Smooth muscle cell (in vitro differentiated cells): ENCODE data around the gene CBY1. TPM values are rescaled to one million over a fixed set of nuclear protein-coding genes. Genes with fewer than 3 reads are reported as not detected.

Source experiments
- DNase-seq: peaks from one replicate; lab custom pipeline; 2025; ENCODE audit not compliant: unreplicated experiment; lab: John Stamatoyannopoulos, UW
- H2AFZ ChIP-seq: fragments of 200-600 bp; sonication (generic); 2 replicates; pipeline ENCODE4 v1.6.0; 2016; ENCODE audit warnings: antibody characterized with exemption, low read depth, mild to moderate bottlenecking
- H3F3A ChIP-seq: fragments of 200-600 bp; sonication (generic); 2 replicates; pipeline ENCODE4 v1.6.0; 2017; ENCODE audit warnings: antibody characterized with exemption, low read depth
- H3K27ac ChIP-seq: fragments of 200-600 bp; sonication (generic); 2 replicates; pipeline ENCODE4 v1.5.1; 2016; ENCODE audit warnings: low read depth, mild to moderate bottlenecking
- H3K27me3 ChIP-seq: fragments of 200-600 bp; sonication (generic); 2 replicates; pipeline ENCODE4 v1.6.1; 2016; ENCODE audit warnings: low read depth, mild to moderate bottlenecking
- H3K36me3 ChIP-seq: fragments of 200-600 bp; sonication (generic); 2 replicates; pipeline ENCODE4 v1.5.1; 2016; ENCODE audit warnings: low read depth
- H3K4me1 ChIP-seq: fragments of 200-600 bp; sonication (generic); 2 replicates; pipeline ENCODE4 v1.5.1; 2016; ENCODE audit warnings: low read depth
- H3K4me2 ChIP-seq: fragments of 200-600 bp; sonication (generic); 2 replicates; pipeline ENCODE4 v1.6.0; 2016; ENCODE audit warnings: mild to moderate bottlenecking
- H3K4me3 ChIP-seq: fragments of 200-600 bp; sonication (generic); 2 replicates; pipeline ENCODE4 v1.5.1; 2016; ENCODE audit warnings: mild to moderate bottlenecking
- H3K79me2 ChIP-seq: fragments of 200-600 bp; sonication (generic); 2 replicates; pipeline ENCODE4 v1.6.0; 2016; ENCODE audit warnings: low read depth, mild to moderate bottlenecking
- H3K9ac ChIP-seq: fragments of 200-600 bp; sonication (generic); 2 replicates; pipeline ENCODE4 v1.6.0; 2016; ENCODE audit warnings: low read depth
- H3K9me3 ChIP-seq: fragments of 200-600 bp; sonication (generic); replicated peaks from 2 replicates; pipeline ENCODE4 v1.5.1; 2016; ENCODE audit warnings: low read depth
- H4K20me1 ChIP-seq: fragments of 200-600 bp; sonication (generic); 2 replicates; pipeline ENCODE4 v1.6.0; 2016; ENCODE audit warnings: low read depth
- WGBS: methylation state at CpG from one replicate; pipeline ENCODE4 v1.1.7; 2016; ENCODE audit warnings: low lambda C conversion rate; 5-methylcytosine and 5-hydroxymethylcytosine counted together
- polyA plus RNA-seq: library from polyadenylated mRNA; unstranded; fragments of >200 nt; fragmentation: Nextera tagmentation; extraction: Ambion mirVana; gene quantifications from 2 replicates; pipeline ENCODE4 v1.2.1, GENCODE V29; 2016
- total RNA-seq: library from RNA; depleted of rRNA; stranded (reverse); fragments of >200 nt; gene quantifications from 2 replicates; pipeline ENCODE4 v1.2.3, GENCODE V29; 2014
- TF ChIP-seq, protein P1 (sequence below): fragments of 200-600 bp; sonication (generic); IDR thresholded peaks from 2 replicates; pipeline ENCODE4 v1.5.1; 2017; ENCODE audit warnings: borderline replicate concordance, mild to moderate bottlenecking, antibody characterized with exemption; ENCODE audit not compliant: insufficient read depth, poor library complexity, severe bottlenecking

Gene CBY1
- total and polyA plus RNA-seq, 2 experiments from 2014 or later, result 12.3 to 52.9 TPM

DNA sequence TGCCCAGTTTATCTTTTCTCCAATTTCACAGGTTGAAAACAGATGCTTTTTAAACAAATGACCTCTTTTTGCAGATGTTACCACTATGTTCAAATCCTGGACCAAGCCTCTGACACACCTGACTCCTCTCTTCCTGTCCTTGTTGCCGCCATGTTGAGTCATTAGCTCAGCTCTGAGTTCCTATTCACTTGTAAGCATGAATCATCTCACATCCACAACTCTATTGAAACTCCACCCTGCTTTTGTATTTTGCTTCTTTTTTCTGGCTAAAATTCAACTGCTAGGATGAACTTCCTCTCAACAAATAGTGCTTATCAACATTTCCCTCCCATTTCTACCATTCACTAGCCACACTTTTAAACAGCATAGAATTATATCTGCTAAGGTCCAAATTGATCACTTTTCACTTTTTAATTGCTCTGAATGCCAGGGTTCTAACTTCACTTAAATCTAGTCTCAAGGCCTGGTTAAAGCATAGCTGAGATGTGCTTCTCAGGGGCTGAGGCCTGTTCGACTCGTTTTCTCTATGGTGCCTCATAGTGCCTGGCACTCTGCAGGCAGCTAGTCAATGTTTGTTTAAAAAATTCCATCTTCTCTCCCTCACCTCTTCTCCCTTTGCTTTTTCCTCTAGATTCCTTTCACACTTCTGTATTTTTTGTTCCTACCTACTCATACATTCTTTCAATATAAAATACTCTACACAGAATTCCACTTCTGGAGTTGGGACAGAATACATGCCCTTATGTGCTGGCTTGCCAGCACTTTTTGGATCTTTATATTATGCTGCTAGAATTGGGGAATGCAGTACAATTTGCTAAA is 40.4 kb downstream of the CBY1 start:
- peak overlapping the region; percentile 94 for H3K27ac ChIP-seq
- no peaks in the 10 kb centered on the region for H3K27me3 ChIP-seq
- peaks cover 32% of the 10 kb centered on the region for H3K4me1 ChIP-seq
- H3K36me3 ChIP-seq, result no peaks in the 10 kb centered on the region
- TF ChIP-seq, protein P1, sequence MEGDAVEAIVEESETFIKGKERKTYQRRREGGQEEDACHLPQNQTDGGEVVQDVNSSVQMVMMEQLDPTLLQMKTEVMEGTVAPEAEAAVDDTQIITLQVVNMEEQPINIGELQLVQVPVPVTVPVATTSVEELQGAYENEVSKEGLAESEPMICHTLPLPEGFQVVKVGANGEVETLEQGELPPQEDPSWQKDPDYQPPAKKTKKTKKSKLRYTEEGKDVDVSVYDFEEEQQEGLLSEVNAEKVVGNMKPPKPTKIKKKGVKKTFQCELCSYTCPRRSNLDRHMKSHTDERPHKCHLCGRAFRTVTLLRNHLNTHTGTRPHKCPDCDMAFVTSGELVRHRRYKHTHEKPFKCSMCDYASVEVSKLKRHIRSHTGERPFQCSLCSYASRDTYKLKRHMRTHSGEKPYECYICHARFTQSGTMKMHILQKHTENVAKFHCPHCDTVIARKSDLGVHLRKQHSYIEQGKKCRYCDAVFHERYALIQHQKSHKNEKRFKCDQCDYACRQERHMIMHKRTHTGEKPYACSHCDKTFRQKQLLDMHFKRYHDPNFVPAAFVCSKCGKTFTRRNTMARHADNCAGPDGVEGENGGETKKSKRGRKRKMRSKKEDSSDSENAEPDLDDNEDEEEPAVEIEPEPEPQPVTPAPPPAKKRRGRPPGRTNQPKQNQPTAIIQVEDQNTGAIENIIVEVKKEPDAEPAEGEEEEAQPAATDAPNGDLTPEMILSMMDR, result no peak
- peak overlapping the region; percentile 88 for H3K4me2 ChIP-seq
- H4K20me1 ChIP-seq, result peaks cover 70% of the 10 kb centered on the region
- peaks cover 84% of the 10 kb centered on the region for H3K79me2 ChIP-seq
- H3K4me3 ChIP-seq, result peak overlapping the region; percentile 96
- H3K9ac ChIP-seq, result no peak overlapping the region
- WGBS, result 66% methylated on average over 3 of the region's 3 CpGs
- H3K9me3 ChIP-seq, result no peaks in the 10 kb centered on the region
- no peak overlapping the region for H2AFZ ChIP-seq
- no peaks in the 10 kb centered on the region for H3F3A ChIP-seq
- DNase-seq, result no peak

DNA sequence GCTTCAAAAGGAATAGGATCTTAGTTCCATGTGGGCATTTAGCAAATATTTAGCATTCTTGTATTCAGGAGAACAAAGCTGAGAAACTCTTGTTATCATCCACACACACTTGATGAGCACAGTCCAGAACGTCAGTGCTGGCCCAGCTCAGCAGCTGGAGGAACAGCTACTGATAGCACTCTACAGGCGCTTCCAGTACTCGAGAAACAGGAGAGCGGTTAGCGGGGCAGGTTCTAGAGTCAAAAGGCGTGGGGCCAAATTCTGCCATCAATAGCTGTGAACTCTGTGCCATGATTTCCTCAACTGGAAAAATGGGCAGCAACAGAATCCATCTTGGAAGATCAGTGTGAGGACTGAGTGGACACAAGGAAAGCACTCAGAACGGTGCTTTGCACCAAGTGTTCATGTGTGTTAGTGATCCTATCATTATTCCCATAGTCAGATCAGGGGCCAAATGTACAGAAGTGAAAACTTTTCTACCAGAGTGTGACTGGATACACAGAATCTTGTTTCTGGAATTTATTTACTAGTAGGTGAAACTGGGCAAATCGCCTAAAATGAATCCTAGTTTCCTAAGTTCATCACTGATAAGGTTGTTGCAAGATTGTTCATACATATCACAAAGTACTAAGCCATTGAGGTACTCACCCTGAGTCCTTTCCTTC is 41.1 kb downstream of the CBY1 start:
- peaks cover 78% of the 10 kb centered on the region for H3K79me2 ChIP-seq
- peak overlapping the region; percentile 88 for H3K4me2 ChIP-seq
- H3K4me3 ChIP-seq, result peak overlapping the region; percentile 96
- H3K9ac ChIP-seq, result no peak overlapping the region
- DNase-seq, result no peak
- no peak overlapping the region for H2AFZ ChIP-seq
- H3K36me3 ChIP-seq, result no peaks in the 10 kb centered on the region
- peaks cover 63% of the 10 kb centered on the region for H4K20me1 ChIP-seq
- TF ChIP-seq, protein P1, result no peak
- peaks cover 32% of the 10 kb centered on the region for H3K4me1 ChIP-seq
- 77% methylated on average over 8 of the region's 8 CpGs for WGBS
- H3K27ac ChIP-seq, result peak overlapping the region; percentile 94
- H3K9me3 ChIP-seq, result no peaks in the 10 kb centered on the region
- H3F3A ChIP-seq, result no peaks in the 10 kb centered on the region
- H3K27me3 ChIP-seq, result no peaks in the 10 kb centered on the region

DNA sequence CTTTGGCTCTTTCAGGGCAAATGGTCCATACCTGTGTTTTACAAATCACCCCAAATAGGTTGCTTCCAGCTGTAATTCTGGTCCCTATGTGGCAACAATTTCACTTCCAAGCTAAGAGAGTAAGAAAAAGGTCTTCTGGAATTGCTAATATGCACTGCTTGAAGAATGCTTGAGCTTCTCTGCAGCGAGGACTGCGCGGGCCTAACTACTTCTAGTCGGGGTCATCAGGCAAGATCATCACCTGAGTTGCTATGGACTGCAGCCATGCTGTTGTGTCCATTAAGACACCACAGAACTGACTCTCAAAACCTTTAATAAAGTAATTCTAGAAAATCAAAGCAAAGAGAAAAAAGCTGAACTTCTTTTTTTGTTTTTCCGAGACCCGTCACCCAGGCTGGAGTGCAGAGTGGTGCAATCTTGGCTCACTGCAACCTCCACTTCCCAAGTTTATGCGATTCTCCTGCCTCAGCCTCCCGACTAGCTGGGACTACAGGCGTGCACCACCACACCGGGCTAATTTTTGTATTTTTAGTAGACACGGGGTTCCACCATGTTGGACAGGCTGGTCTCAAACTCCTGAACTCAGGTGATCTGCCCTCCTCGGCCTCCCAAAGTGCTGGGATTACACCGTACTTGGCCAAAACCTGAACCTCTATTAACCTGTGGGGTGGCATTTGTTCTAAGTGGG is 42.1 kb downstream of the CBY1 start:
- 97% methylated on average over 13 of the region's 13 CpGs for WGBS
- Histone ChIP-seq H3K9ac (no peak overlapping the region), H3F3A (no peaks in the 10 kb centered on the region), H3K4me1 (peaks cover 32% of the 10 kb centered on the region), H3K79me2 (peaks cover 69% of the 10 kb centered on the region), H4K20me1 (peaks cover 56% of the 10 kb centered on the region), H3K27ac (peak overlapping the region; percentile 94), H2AFZ (no peak overlapping the region), H3K9me3 (no peaks in the 10 kb centered on the region), H3K4me3 (peak overlapping the region; percentile 96), H3K27me3 (no peaks in the 10 kb centered on the region), H3K4me2 (peak overlapping the region; percentile 88), H3K36me3 (no peaks in the 10 kb centered on the region)
- TF ChIP-seq, protein P1, result no peak
- no peak for DNase-seq
